Natural killer cell (primary cell): ENCODE measurements around the gene CCDC47. TPM values are rescaled to one million over a fixed set of nuclear protein-coding genes. Genes with fewer than 3 reads are reported as not detected.
"Not testable (repeated sequence)": the region's sequence is repeated elsewhere in the genome, so short reads cannot be mapped to it uniquely, and the experiment has no call there.

ENCODE experiments used
- ATAC-seq, 3 donors: fragments of 150-1000 bp in 2 of 3; fragments of 200-7000 bp in 1 of 3; cut with Tn5 transposase; 1 replicate in 1 of 3; 2 replicates in 2 of 3; pipeline ENCODE4 v1.10.0; 2021; ENCODE audit warnings: mild to moderate bottlenecking in 2 of 3, moderate library complexity in 2 of 3
- DNase-seq, 2 donors: peaks; one replicate each; pipeline versions ENCODE4 v3.0.0 to v3.0.0-alpha.2; 2013 to 2021; ENCODE audit warnings: mixed read lengths in 1 of 2
- H3K27ac ChIP-seq: one replicate; pipeline ENCODE4 v1.5.1; 2013; ENCODE audit warnings: mild to moderate bottlenecking, low read length
- H3K27me3 ChIP-seq: one replicate; pipeline ENCODE4 v1.6.1; 2013; ENCODE audit warnings: low read length; ENCODE audit not compliant: control insufficient read depth, insufficient read depth
- H3K36me3 ChIP-seq: one replicate; pipeline ENCODE4 v1.6.1; 2013; ENCODE audit warnings: low read length; ENCODE audit not compliant: control insufficient read depth, insufficient read depth
- H3K4me1 ChIP-seq: one replicate; pipeline ENCODE4 v1.6.1; 2013; ENCODE audit warnings: low read length; ENCODE audit not compliant: control insufficient read depth, insufficient read depth
- H3K4me3 ChIP-seq: one replicate; pipeline ENCODE4 v1.5.1; 2013; ENCODE audit warnings: low read length
- H3K9me3 ChIP-seq: one replicate; pipeline ENCODE4 v1.6.1; 2013; ENCODE audit warnings: low read length; ENCODE audit not compliant: control insufficient read depth, insufficient read depth
- H3K27ac Mint-ChIP-seq, 2 donors: one replicate each; pipeline ENCODE4 v1.8.0; 2022; ENCODE audit warnings: mild to moderate bottlenecking in 2 of 2, mixed read lengths in 2 of 2, moderate library complexity in 1 of 2
- H3K27me3 Mint-ChIP-seq, 2 donors: one replicate each; pipeline ENCODE4 v1.8.0; 2022; ENCODE audit warnings: low read depth in 2 of 2, mixed read lengths in 2 of 2
- H3K36me3 Mint-ChIP-seq: one replicate; pipeline ENCODE4 v1.8.0; 2022; ENCODE audit warnings: mixed read lengths
- H3K4me1 Mint-ChIP-seq, 2 donors: one replicate each; pipeline ENCODE4 v1.8.0; 2022; ENCODE audit warnings: mixed read lengths in 2 of 2
- H3K4me3 Mint-ChIP-seq: one replicate; pipeline ENCODE4 v1.8.0; 2022; ENCODE audit warnings: mild to moderate bottlenecking, moderate library complexity, mixed read lengths
- H3K9me3 Mint-ChIP-seq, 2 donors: one replicate each; pipeline ENCODE4 v1.8.0; 2022; ENCODE audit warnings: mixed read lengths in 2 of 2
- WGBS: methylation state at CpG from one replicate; pipeline ENCODE4 v1.1.7; 2013; ENCODE audit warnings: missing lambda C conversion rate; ENCODE audit not compliant: insufficient coverage; 5-methylcytosine and 5-hydroxymethylcytosine counted together
- intact Hi-C: fragments of 100-400 bp; cut with micrococcal nuclease; formaldehyde crosslinking; loops from one replicate; pipeline ENCODE4 v1.14.2; 2022
- total RNA-seq, 4 donors: library from RNA; stranded (reverse); fragments of 120-200 nt in 1 of 4; gene quantifications; one replicate each; pipeline versions ENCODE4 v1.2.3 to v1.2.4, GENCODE V29; 2013 to 2022
- TF ChIP-seq, protein P1 (sequence below): fragments of 200-600 bp; IDR thresholded peaks from one replicate; pipeline ENCODE4 v1.8.0; 2022; ENCODE audit warnings: antibody characterized with exemption

CCDC47 gene
- total RNA-seq, 3 donors from 2014 or later (not counting 1 experiment from before 2014, with no cell fraction given): 37.9 to 45.2 (median 41.7) TPM

DNA sequence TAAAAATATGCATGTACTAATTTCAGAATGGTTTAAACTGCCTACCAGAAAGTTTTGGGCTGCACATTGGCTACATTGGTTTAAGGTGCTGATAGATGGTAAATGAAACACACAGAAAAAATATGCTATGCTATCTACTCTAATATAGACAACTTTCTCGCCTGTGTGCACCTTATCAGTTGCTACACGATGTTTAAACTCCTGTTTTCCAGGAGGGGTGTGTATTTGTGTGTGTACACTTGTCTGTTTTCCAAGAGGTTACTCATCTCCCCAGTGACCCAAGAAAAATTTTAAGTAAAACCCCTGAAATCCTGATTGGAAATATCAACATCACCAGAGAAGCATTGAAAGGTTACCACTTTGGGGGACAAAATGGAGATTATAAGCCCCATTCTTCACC lies 32.2 kb upstream of the CCDC47 start:
- H3K27me3 Mint-ChIP-seq: no peaks in the 10 kb centered on the region
- Histone ChIP-seq H3K27ac (no peak overlapping the region), H3K27me3 (no peaks in the 10 kb centered on the region), H3K9me3 (no peaks in the 10 kb centered on the region), H3K4me1 (no peaks in the 10 kb centered on the region), H3K36me3 (peaks cover 84% of the 10 kb centered on the region), H3K4me3 (no peak overlapping the region)
- no peak overlapping the region for H3K27ac Mint-ChIP-seq
- no CpG with 5 or more reads among the region's 2 CpGs for WGBS
- ATAC-seq: no peak
- no peaks in the 10 kb centered on the region for H3K9me3 Mint-ChIP-seq
- TF ChIP-seq, protein P1, sequence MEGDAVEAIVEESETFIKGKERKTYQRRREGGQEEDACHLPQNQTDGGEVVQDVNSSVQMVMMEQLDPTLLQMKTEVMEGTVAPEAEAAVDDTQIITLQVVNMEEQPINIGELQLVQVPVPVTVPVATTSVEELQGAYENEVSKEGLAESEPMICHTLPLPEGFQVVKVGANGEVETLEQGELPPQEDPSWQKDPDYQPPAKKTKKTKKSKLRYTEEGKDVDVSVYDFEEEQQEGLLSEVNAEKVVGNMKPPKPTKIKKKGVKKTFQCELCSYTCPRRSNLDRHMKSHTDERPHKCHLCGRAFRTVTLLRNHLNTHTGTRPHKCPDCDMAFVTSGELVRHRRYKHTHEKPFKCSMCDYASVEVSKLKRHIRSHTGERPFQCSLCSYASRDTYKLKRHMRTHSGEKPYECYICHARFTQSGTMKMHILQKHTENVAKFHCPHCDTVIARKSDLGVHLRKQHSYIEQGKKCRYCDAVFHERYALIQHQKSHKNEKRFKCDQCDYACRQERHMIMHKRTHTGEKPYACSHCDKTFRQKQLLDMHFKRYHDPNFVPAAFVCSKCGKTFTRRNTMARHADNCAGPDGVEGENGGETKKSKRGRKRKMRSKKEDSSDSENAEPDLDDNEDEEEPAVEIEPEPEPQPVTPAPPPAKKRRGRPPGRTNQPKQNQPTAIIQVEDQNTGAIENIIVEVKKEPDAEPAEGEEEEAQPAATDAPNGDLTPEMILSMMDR: no peak
- intact Hi-C loops: no loop called here
- H3K36me3 Mint-ChIP-seq: peaks cover 24% of the 10 kb centered on the region
- no peak for DNase-seq
- no peak overlapping the region for H3K4me3 Mint-ChIP-seq
- no peaks in the 10 kb centered on the region for H3K4me1 Mint-ChIP-seq

DNA sequence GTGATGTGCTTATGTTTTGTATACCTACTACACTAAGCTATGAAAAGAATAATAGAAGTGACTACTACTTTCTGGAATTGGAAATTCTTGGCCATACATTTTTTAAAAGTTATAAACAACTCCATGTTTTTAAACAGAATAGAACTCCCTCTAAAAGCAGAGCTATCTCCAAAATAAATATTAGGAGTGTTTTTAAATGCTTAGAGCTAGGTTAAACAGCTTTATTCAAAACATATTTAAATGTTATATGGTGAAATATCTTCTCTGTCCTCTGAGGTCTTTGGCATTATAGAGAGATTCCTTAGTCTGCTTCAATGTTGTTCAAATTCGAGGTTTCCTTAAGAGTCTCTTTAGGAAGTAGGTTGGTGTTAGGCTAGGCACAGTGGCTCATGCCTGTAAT lies 30.9 kb upstream of the CCDC47 start:
- Mint-ChIP-seq H3K4me3 (no peak overlapping the region), H3K4me1 (no peaks in the 10 kb centered on the region), H3K9me3 (no peaks in the 10 kb centered on the region), H3K36me3 (peaks cover 27% of the 10 kb centered on the region), H3K27me3 (no peaks in the 10 kb centered on the region), H3K27ac (peak overlapping the region in 1 of 2 donors; percentile 48)
- Histone ChIP-seq H3K27me3 (no peaks in the 10 kb centered on the region), H3K4me1 (no peaks in the 10 kb centered on the region), H3K36me3 (peaks cover 84% of the 10 kb centered on the region), H3K4me3 (no peak overlapping the region), H3K9me3 (no peaks in the 10 kb centered on the region), H3K27ac (no peak overlapping the region)
- intact Hi-C loops: no loop called here
- TF ChIP-seq, protein P1: no peak
- DNase-seq (no peak), ATAC-seq (no peak)
- 89% methylated on average over 1 of the region's 1 CpG for WGBS

- Histone ChIP-seq H3K36me3 (peaks cover 81% of the 10 kb centered on the region), H3K27ac (no peak overlapping the region), H3K9me3 (no peaks in the 10 kb centered on the region), H3K4me3 (no peak overlapping the region), H3K4me1 (no peaks in the 10 kb centered on the region), H3K27me3 (no peaks in the 10 kb centered on the region)
- H3K4me1 Mint-ChIP-seq: no peaks in the 10 kb centered on the region
- H3K4me3 Mint-ChIP-seq: no peak overlapping the region
- H3K27ac Mint-ChIP-seq: no peak overlapping the region
- TF ChIP-seq, protein P1: no peak
- WGBS: 100% methylated on average over 1 of the region's 1 CpG
- H3K27me3 Mint-ChIP-seq: no peaks in the 10 kb centered on the region
- H3K9me3 Mint-ChIP-seq: no peaks in the 10 kb centered on the region
- no peak for ATAC-seq
- peaks cover 19% of the 10 kb centered on the region for H3K36me3 Mint-ChIP-seq
- intact Hi-C loops: no loop called here
- DNase-seq: no peak
These were observed 27.4 kb upstream of the CCDC47 start for GRCh38 chr17:63800783-63801182.

DNA sequence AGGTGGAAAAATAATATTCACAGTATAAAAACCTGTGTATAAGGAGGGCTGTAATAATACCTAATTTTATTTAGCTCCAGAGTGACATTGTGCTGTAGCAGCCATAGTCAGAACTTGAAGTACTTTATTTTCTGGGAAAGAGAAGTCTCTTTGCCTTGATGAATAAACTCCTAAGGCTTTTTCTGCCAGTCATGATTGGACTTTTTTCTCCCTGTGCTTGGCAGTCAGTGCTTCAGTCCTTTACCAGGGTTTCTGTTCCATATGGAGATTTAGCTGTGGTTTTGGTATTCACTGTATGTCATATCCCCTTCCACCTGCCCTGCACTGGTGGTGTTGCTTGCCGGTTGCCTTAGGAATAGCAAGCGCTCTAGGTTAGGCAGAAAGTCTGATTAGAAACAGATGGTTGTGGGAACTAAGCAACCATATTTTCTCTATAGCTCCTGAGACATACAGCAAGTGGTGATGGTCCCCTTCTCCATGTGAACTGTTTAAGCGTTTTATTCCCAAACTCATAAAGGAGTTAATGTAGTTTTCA lies 25.2 kb upstream of the CCDC47 start:
- Histone ChIP-seq H3K27ac (no peak overlapping the region), H3K27me3 (no peaks in the 10 kb centered on the region), H3K9me3 (no peaks in the 10 kb centered on the region), H3K36me3 (peaks cover 83% of the 10 kb centered on the region), H3K4me3 (no peak overlapping the region), H3K4me1 (no peaks in the 10 kb centered on the region)
- Mint-ChIP-seq H3K9me3 (no peaks in the 10 kb centered on the region), H3K27ac (no peak overlapping the region), H3K27me3 (no peaks in the 10 kb centered on the region), H3K4me3 (no peak overlapping the region), H3K4me1 (no peaks in the 10 kb centered on the region), H3K36me3 (peaks cover 26% of the 10 kb centered on the region)
- intact Hi-C loops: no loop called here
- 100% methylated on average over 1 of the region's 3 CpGs for WGBS
- TF ChIP-seq, protein P1: no peak
- DNase-seq: no peak
- ATAC-seq: no peak

DNA sequence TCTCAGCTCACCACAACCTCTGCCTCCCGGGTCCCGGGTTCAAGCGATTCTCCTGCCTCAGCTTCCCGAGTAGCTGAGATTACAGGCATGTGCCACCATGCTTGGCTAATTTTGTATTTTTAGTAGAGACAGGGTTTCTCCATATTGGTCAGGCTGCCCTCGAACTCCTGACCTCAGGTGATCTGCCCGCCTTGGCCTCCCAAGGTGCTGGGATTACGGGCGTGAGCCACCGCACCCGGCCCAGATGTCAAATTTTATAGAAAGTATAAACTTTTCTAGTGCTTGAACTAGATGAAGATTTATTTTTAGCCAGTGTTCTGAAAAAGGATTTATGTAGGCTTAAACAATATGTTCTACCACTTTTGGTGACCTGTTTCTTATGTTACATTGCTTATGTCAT lies 23.0 kb upstream of the CCDC47 start:
- H3K27ac ChIP-seq, H3K9me3 Mint-ChIP-seq, H3K4me1 ChIP-seq, H3K4me1 Mint-ChIP-seq, H3K4me3 Mint-ChIP-seq, ATAC-seq, H3K9me3 ChIP-seq, H3K27me3 Mint-ChIP-seq, H3K4me3 ChIP-seq, intact Hi-C loops, H3K27ac Mint-ChIP-seq, DNase-seq, H3K27me3 ChIP-seq: not testable (repeated sequence)
- 98% methylated on average over 10 of the region's 10 CpGs for WGBS
- H3K36me3 ChIP-seq: peaks cover 82% of the 10 kb centered on the region
- peaks cover 36% of the 10 kb centered on the region for H3K36me3 Mint-ChIP-seq
